Measurements from ENCODE around the gene ZNFX1. TPM values are rescaled to one million over a fixed set of nuclear protein-coding genes. Genes with fewer than 3 reads are reported as not detected.

ZNFX1 gene
- total and polyA plus RNA-seq, 2 donors (not counting 1 experiment from before 2014, with no cell fraction given) = 13.7 to 46.2 TPM

DNA sequence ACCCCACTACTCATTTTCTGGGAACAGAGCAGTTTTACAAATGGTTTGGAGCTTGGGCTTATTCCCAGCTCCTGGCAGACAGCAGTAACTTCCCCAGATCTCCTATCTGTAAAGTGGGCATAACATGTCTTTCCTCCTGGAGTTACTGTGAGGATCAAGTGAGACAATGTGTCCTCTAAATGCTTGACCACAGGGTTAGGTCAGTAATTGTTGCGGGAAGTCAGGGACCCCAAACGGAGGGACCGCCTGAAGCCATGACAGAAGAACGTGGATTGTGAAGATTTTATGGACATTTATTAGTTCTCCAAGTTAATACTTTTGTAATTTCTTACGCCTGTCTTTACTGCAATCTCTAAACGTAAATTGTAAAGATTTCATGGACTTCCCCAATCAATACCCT is 15.3 kb upstream of the ZNFX1 start:
- Histone ChIP-seq H4K20me1 (ENCODE audit: control insufficient read depth, extremely low read depth, insufficient read depth, low read length) (peaks cover 1% of the 10 kb centered on the region), H3K9ac (ENCODE audit: insufficient read depth, low read length) (no peak overlapping the region), H3K36me3 (ENCODE audit: control insufficient read depth, insufficient read depth, low read length) (peaks cover 12% of the 10 kb centered on the region), H3K4me3 (replicated peaks in 1 of 4; ENCODE audit: control extremely low read depth in 1 of 4, insufficient read depth in 1 of 4, low read depth in 3 of 4, low read length in 4 of 4) (no peak overlapping the region), H3K4me1 (ENCODE audit: control insufficient read depth, extremely low read depth, insufficient read depth, low read length) (peaks cover 2% of the 10 kb centered on the region), H3K27me3 (ENCODE audit: control insufficient read depth, insufficient read depth, low read length) (no peaks in the 10 kb centered on the region), H3K9me3 (ENCODE audit: control insufficient read depth, insufficient read depth, low read depth, low read length) (no peaks in the 10 kb centered on the region), H2AFZ (ENCODE audit: low read length) (no peak overlapping the region), H3K27ac (ENCODE audit: insufficient read depth, low read length) (no peak overlapping the region), H3K4me2 (ENCODE audit: extremely low read depth, insufficient read depth, low read length) (no peak overlapping the region), H3K79me2 (ENCODE audit: control insufficient read depth, insufficient read depth, low read length) (peaks cover 6% of the 10 kb centered on the region)
- DNase-seq (ENCODE audit: low read depth in 2 of 2) = no peak
- TF ChIP-seq EZH2 (IDR thresholded peaks at IDR 0.05; ENCODE audit: low read length, missing control alignments) (no peak), CTCF (conservative IDR thresholded peaks at IDR 0.05 in 1 of 2, IDR thresholded peaks at IDR 0.05 in 1 of 2; ENCODE audit: low read depth in 1 of 2, low read length in 2 of 2) (no peak)

DNA sequence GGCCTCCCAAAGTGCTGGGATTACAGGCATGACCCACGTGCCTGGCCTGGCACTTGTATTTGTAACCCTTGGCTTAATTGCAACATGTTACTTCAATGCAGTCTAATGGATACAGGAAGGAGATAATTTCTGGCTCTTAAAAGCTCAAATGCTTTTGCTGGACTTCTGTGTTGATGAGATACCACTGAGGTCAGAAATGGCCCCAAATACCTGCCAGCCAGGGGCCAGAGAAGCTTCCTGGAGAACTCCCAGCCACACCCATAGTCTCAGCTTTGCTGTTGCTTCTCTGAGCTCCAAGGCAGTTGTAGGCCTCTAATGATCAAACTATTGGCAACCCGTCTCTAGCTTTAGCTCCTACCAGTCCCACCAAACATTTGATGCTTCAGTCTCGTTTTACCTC is 14.2 kb upstream of the ZNFX1 start:
- peaks cover 9% of the 10 kb centered on the region for H3K79me2 ChIP-seq (ENCODE audit: control insufficient read depth, insufficient read depth, low read length)
- no peak overlapping the region for H3K27ac ChIP-seq (ENCODE audit: insufficient read depth, low read length)
- H3K27me3 ChIP-seq (ENCODE audit: control insufficient read depth, insufficient read depth, low read length) = no peaks in the 10 kb centered on the region
- H4K20me1 ChIP-seq (ENCODE audit: control insufficient read depth, extremely low read depth, insufficient read depth, low read length) = peaks cover 4% of the 10 kb centered on the region
- H3K9me3 ChIP-seq (ENCODE audit: control insufficient read depth, insufficient read depth, low read depth, low read length) = no peaks in the 10 kb centered on the region
- no peak for TF ChIP-seq EZH2 (IDR thresholded peaks at IDR 0.05; ENCODE audit: low read length, missing control alignments)
- no peak for TF ChIP-seq CTCF (conservative IDR thresholded peaks at IDR 0.05 in 1 of 2, IDR thresholded peaks at IDR 0.05 in 1 of 2; ENCODE audit: low read depth in 1 of 2, low read length in 2 of 2)
- peaks cover 15% of the 10 kb centered on the region for H3K36me3 ChIP-seq (ENCODE audit: control insufficient read depth, insufficient read depth, low read length)
- DNase-seq (ENCODE audit: low read depth in 2 of 2) = no peak
- H3K4me3 ChIP-seq (replicated peaks in 1 of 4; ENCODE audit: control extremely low read depth in 1 of 4, insufficient read depth in 1 of 4, low read depth in 3 of 4, low read length in 4 of 4) = no peak overlapping the region
- no peak overlapping the region for H3K4me2 ChIP-seq (ENCODE audit: extremely low read depth, insufficient read depth, low read length)
- peaks cover 6% of the 10 kb centered on the region for H3K4me1 ChIP-seq (ENCODE audit: control insufficient read depth, extremely low read depth, insufficient read depth, low read length)
- no peak overlapping the region for H2AFZ ChIP-seq (ENCODE audit: low read length)
- no peak overlapping the region for H3K9ac ChIP-seq (ENCODE audit: insufficient read depth, low read length)

DNA sequence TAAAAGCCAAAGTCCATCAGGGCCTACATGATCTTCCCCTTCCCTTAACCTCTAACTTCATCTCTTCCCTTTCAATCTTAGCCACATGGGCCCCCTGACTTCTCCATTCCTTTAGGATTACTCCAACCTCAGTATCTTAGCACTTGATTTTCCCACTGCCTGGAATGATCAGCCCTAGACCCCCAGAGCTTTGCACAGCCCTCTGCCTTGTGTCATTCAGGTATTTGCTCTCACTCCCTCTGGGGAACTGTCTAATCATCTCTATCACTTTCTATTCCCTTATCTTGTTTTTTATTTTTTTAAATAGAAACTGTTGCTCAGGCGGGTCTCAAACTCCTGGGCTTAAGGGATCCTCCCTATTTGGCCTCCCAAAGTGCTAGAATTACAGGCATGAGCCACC is 13.3 kb upstream of the ZNFX1 start:
- no peak overlapping the region for H3K9ac ChIP-seq (ENCODE audit: insufficient read depth, low read length)
- H3K27me3 ChIP-seq (ENCODE audit: control insufficient read depth, insufficient read depth, low read length) = no peaks in the 10 kb centered on the region
- no peak overlapping the region for H3K27ac ChIP-seq (ENCODE audit: insufficient read depth, low read length)
- no peak for DNase-seq (ENCODE audit: low read depth in 2 of 2)
- H3K36me3 ChIP-seq (ENCODE audit: control insufficient read depth, insufficient read depth, low read length) = peaks cover 22% of the 10 kb centered on the region
- H3K4me1 ChIP-seq (ENCODE audit: control insufficient read depth, extremely low read depth, insufficient read depth, low read length) = peaks cover 6% of the 10 kb centered on the region
- peaks cover 18% of the 10 kb centered on the region for H3K79me2 ChIP-seq (ENCODE audit: control insufficient read depth, insufficient read depth, low read length)
- H3K4me3 ChIP-seq (replicated peaks in 1 of 4; ENCODE audit: control extremely low read depth in 1 of 4, insufficient read depth in 1 of 4, low read depth in 3 of 4, low read length in 4 of 4) = no peak overlapping the region
- no peak overlapping the region for H3K4me2 ChIP-seq (ENCODE audit: extremely low read depth, insufficient read depth, low read length)
- no peak overlapping the region for H2AFZ ChIP-seq (ENCODE audit: low read length)
- TF ChIP-seq CTCF (conservative IDR thresholded peaks at IDR 0.05 in 1 of 2, IDR thresholded peaks at IDR 0.05 in 1 of 2; ENCODE audit: low read depth in 1 of 2, low read length in 2 of 2) (no peak), EZH2 (IDR thresholded peaks at IDR 0.05; ENCODE audit: low read length, missing control alignments) (no peak)
- peaks cover 4% of the 10 kb centered on the region for H3K9me3 ChIP-seq (ENCODE audit: control insufficient read depth, insufficient read depth, low read depth, low read length)
- peaks cover 9% of the 10 kb centered on the region for H4K20me1 ChIP-seq (ENCODE audit: control insufficient read depth, extremely low read depth, insufficient read depth, low read length)
